Naive B cell (primary cell): Measurements from ENCODE around the gene PRDM12. TPM values are rescaled to one million over a fixed set of nuclear protein-coding genes. Genes with fewer than 3 reads are reported as not detected.

Source experiments
- ATAC-seq, 2 donors: fragments of 150-1000 bp; cut with Tn5 transposase; 2 replicates each; pipeline ENCODE4 v1.10.0; 2021; ENCODE audit warnings: low read depth in 2 of 2, mild to moderate bottlenecking in 2 of 2, moderate library complexity in 2 of 2
- DNase-seq: peaks from one replicate; pipeline ENCODE4 v3.0.0; 2022
- H3K27ac Mint-ChIP-seq, 6 donors: one replicate each; pipeline ENCODE4 v1.8.0; 2020 to 2022; ENCODE audit warnings: mild to moderate bottlenecking in 6 of 6, mixed read lengths in 6 of 6, moderate library complexity in 5 of 6, inconsistent platforms in 2 of 6
- H3K27me3 Mint-ChIP-seq, 3 donors: one replicate each; pipeline ENCODE4 v1.8.0; 2021 to 2022; ENCODE audit warnings: mixed read lengths in 3 of 3, mild to moderate bottlenecking in 1 of 3
- H3K36me3 Mint-ChIP-seq, 2 donors: one replicate each; pipeline ENCODE4 v1.8.0; 2020 to 2022; ENCODE audit warnings: mixed read lengths in 2 of 2, inconsistent platforms in 1 of 2, mild to moderate bottlenecking in 1 of 2
- H3K4me1 Mint-ChIP-seq, 3 donors: one replicate each; pipeline ENCODE4 v1.8.0; 2020 to 2022; ENCODE audit warnings: mixed read lengths in 3 of 3, inconsistent platforms in 1 of 3, mild to moderate bottlenecking in 1 of 3, moderate library complexity in 1 of 3
- H3K4me3 Mint-ChIP-seq, 8 donors: one replicate each; pipeline ENCODE4 v1.8.0; 2020 to 2022; ENCODE audit warnings: mild to moderate bottlenecking in 8 of 8, mixed read lengths in 8 of 8, moderate library complexity in 8 of 8, inconsistent platforms in 2 of 8
- H3K9me3 Mint-ChIP-seq, 7 donors: one replicate each; pipeline ENCODE4 v1.8.0; 2020 to 2022; ENCODE audit warnings: mixed read lengths in 7 of 7, mild to moderate bottlenecking in 5 of 7, inconsistent platforms in 2 of 7, moderate library complexity in 1 of 7
- polyA plus RNA-seq, 6 donors: library from polyadenylated mRNA; unstranded; fragments of 300-500 nt; fragmentation: Illumina TruSeq; gene quantifications; one replicate each; pipeline ENCODE4 v1.2.3, GENCODE V29; 2021; ENCODE audit warnings: low read depth in 6 of 6

The PRDM12 gene
- polyA plus RNA-seq, 6 donors from 2014 or later = not detected

DNA sequence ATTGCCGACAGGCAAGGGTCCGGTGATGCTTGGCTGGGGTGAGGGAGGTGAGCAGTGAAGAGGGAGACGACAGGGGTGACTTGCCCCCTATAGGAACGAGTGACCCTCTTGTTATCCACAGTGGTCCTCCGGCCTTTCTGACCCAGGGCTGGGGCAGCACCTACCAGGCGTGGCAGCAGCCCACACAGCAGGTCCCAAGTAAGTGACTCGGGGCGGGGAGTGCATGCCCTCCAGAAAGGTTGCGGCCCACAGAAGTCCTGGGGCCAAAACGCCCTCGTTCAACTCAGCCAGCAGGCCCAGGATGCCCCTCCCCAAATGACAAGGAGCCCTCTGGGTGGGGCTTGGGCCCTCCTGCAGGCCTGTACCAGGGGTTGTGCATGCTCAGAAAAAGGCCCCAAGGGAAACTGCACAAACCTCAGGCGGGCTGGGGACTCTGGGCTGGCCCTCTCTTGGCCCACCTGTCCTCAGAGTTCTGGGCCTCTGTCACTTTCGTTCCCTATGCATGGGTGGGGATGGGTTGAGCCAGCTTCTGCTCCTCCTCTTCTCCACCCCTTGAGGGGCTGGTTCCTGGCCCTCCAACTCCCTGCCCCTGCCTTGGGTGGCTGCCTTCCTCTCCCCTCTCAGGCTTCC, 32.2 kb upstream of the PRDM12 start:
- no peak for DNase-seq
- Mint-ChIP-seq H3K27me3 (no peaks in the 10 kb centered on the region), H3K36me3 (peaks cover 5 to 21% of the 10 kb centered on the region in 2 donors), H3K9me3 (no peaks in the 10 kb centered on the region), H3K4me1 (peaks cover 0 to 3% (median 0%) of the 10 kb centered on the region in 3 donors), H3K4me3 (no peak overlapping the region), H3K27ac (no peak overlapping the region)
- ATAC-seq = no peak

GRCh38 chr9:130632841-130633240, 31.6 kb upstream of the PRDM12 start:
- Mint-ChIP-seq H3K4me3 (no peak overlapping the region), H3K27ac (no peak overlapping the region), H3K9me3 (no peaks in the 10 kb centered on the region), H3K4me1 (peaks cover 0 to 3% (median 0%) of the 10 kb centered on the region in 3 donors), H3K36me3 (peaks cover under 1 to 21% of the 10 kb centered on the region in 2 donors), H3K27me3 (no peaks in the 10 kb centered on the region)
- no peak for ATAC-seq
- no peak for DNase-seq

GRCh38 chr9:130633336-130634190, 30.8 kb upstream of the PRDM12 start:
- Mint-ChIP-seq H3K4me3 (no peak overlapping the region), H3K36me3 (peaks cover 6 to 25% of the 10 kb centered on the region in 2 donors), H3K27ac (peak overlapping the region in 3 of 6 donors; percentile 49 to 94 (median 56)), H3K4me1 (peaks cover 0 to 3% (median 0%) of the 10 kb centered on the region in 3 donors), H3K9me3 (no peaks in the 10 kb centered on the region), H3K27me3 (no peaks in the 10 kb centered on the region)
- ATAC-seq (no peak), DNase-seq (no peak)

GRCh38 chr9:130634191-130634768, 30.1 kb upstream of the PRDM12 start:
- H3K27ac Mint-ChIP-seq = peak overlapping the region in 1 of 6 donors; percentile 60

DNA sequence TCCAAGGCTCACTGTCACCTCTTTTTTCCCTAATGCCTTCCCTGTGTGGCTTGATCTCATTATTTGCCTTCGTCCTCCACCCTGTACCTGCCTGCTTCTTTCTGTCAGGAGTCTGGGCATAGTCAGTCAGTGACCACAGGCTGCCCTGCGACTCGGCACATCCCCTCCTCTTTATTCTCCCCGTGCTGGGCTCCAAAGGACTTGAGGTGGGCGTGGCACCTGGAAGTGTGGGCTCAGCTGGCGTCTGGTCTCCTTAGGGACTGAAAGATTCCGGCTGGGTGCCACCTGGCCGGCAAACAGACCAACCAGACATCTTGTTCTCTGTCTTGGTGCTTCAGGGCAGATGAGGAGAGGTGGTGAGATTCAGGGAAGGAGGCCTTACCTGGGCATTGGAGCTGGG, 29.6 kb upstream of the PRDM12 start:
- Mint-ChIP-seq H3K4me3 (no peak overlapping the region), H3K4me1 (peaks cover 0 to 3% (median 0%) of the 10 kb centered on the region in 3 donors), H3K36me3 (peaks cover 8 to 32% of the 10 kb centered on the region in 2 donors), H3K27ac (peak overlapping the region in 1 of 6 donors; percentile 82), H3K27me3 (no peaks in the 10 kb centered on the region), H3K9me3 (no peaks in the 10 kb centered on the region)
- no peak for ATAC-seq
- no peak for DNase-seq

More at GRCh38 chr9:130634191-130634768, 30.1 kb upstream of the PRDM12 start:
- H3K4me1 Mint-ChIP-seq = peaks cover 0 to 3% (median 0%) of the 10 kb centered on the region in 3 donors
- H3K27me3 Mint-ChIP-seq = no peaks in the 10 kb centered on the region
- no peak overlapping the region for H3K4me3 Mint-ChIP-seq
- ATAC-seq (no peak), DNase-seq (no peak)
- no peaks in the 10 kb centered on the region for H3K9me3 Mint-ChIP-seq
- H3K36me3 Mint-ChIP-seq = peaks cover 8 to 32% of the 10 kb centered on the region in 2 donors

GRCh38 chr9:130635306-130635705, 29.1 kb upstream of the PRDM12 start:
- H3K27ac Mint-ChIP-seq = no peak overlapping the region
- DNase-seq (no peak), ATAC-seq (no peak)
- peaks cover 0 to 3% (median 0%) of the 10 kb centered on the region in 3 donors for H3K4me1 Mint-ChIP-seq
- H3K9me3 Mint-ChIP-seq = no peaks in the 10 kb centered on the region
- no peaks in the 10 kb centered on the region for H3K27me3 Mint-ChIP-seq
- H3K36me3 Mint-ChIP-seq = peaks cover 8 to 32% of the 10 kb centered on the region in 2 donors
- no peak overlapping the region for H3K4me3 Mint-ChIP-seq

- no peak overlapping the region for H3K4me3 Mint-ChIP-seq
- H3K27me3 Mint-ChIP-seq = no peaks in the 10 kb centered on the region
- H3K4me1 Mint-ChIP-seq = peaks cover 0 to 3% (median 0%) of the 10 kb centered on the region in 3 donors
- no peak for ATAC-seq
- peak overlapping the region in 1 of 6 donors; percentile 21 for H3K27ac Mint-ChIP-seq
- H3K36me3 Mint-ChIP-seq = peaks cover 8 to 32% of the 10 kb centered on the region in 2 donors
- H3K9me3 Mint-ChIP-seq = no peaks in the 10 kb centered on the region
- no peak for DNase-seq
Observed at GRCh38 chr9:130635721-130636647, 28.4 kb upstream of the PRDM12 start.

DNA sequence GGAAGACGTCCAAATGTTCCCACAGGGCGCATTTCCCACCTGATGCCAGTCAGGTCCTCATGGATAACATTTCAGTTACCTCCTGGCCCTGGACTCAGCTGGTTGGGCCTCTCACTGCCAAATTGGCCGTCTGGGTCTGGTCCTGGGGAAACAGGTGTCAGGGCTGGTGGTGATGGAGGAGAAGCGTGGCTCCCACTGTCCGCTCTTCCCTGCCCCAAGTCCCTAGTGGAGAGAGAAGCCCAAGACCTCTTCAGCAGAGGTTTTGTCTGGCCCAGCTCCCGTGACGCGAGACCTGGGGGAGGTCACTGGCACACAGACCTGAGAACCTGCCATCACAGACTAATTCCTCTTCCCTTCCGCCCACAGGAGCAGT, 27.8 kb upstream of the PRDM12 start:
- Mint-ChIP-seq H3K4me3 (no peak overlapping the region), H3K27me3 (no peaks in the 10 kb centered on the region), H3K36me3 (peaks cover 8 to 29% of the 10 kb centered on the region in 2 donors), H3K4me1 (peaks cover 0 to 3% (median 0%) of the 10 kb centered on the region in 3 donors), H3K27ac (peak overlapping the region in 1 of 6 donors; percentile 67), H3K9me3 (no peaks in the 10 kb centered on the region)
- no peak for ATAC-seq
- DNase-seq = no peak

DNA sequence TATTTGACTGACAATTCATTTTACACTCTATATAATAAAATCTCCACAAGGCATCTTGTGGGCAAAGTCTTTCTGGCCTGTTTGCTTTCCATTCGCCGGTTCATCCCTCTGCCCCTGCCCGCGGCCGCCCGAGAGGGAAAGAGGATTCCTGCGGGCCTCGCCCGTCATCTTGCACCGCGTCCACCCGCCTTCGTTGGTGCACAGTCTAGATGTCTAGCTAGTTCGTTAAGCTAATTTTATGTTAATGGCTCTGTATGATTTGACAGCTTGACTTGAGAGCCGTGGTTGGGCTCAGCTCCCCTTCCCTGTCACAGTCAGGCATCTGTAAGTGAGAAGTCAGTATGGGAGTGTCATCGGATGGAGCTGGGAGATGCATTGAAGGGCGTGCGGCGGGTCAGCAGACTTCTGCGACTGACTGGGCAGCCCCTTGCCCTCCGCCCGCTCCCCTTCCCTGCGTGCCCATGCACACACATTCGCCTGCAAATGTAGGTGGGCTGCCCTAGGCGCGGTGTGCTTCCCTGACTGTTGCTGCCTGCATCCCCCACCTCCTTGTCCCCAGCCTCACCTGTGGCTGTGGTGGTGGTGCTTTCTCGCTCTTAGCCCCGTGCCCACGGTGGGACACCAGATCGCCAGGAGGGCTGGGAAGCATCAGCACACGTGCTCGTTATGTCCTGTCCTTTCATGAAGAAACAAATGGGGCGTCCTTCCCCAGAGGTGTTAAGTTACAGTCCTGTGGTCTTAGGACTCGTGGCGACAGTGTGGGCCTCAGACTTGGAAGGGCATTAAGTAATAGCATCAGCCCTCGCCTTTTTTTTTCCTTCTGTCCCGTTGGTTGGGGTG, 25.9 kb upstream of the PRDM12 start:
- ATAC-seq (no peak), DNase-seq (no peak)
- H3K4me1 Mint-ChIP-seq = no peaks in the 10 kb centered on the region
- no peaks in the 10 kb centered on the region for H3K27me3 Mint-ChIP-seq
- H3K4me3 Mint-ChIP-seq = no peak overlapping the region
- H3K27ac Mint-ChIP-seq = no peak overlapping the region
- peaks cover 8 to 17% of the 10 kb centered on the region in 2 donors for H3K36me3 Mint-ChIP-seq
- no peaks in the 10 kb centered on the region for H3K9me3 Mint-ChIP-seq

- Mint-ChIP-seq H3K27ac (no peak overlapping the region), H3K9me3 (no peaks in the 10 kb centered on the region), H3K36me3 (peaks cover 8 to 17% of the 10 kb centered on the region in 2 donors), H3K4me1 (no peaks in the 10 kb centered on the region), H3K27me3 (no peaks in the 10 kb centered on the region), H3K4me3 (no peak overlapping the region)
- ATAC-seq (no peak), DNase-seq (no peak)
Observed at GRCh38 chr9:130639124-130639765, 25.1 kb upstream of the PRDM12 start.

GRCh38 chr9:130639866-130640555, 24.4 kb upstream of the PRDM12 start:
- H3K4me3 Mint-ChIP-seq = no peak overlapping the region
- DNase-seq = no peak
- no peaks in the 10 kb centered on the region for H3K4me1 Mint-ChIP-seq
- H3K27ac Mint-ChIP-seq = no peak overlapping the region
- H3K27me3 Mint-ChIP-seq = no peaks in the 10 kb centered on the region
- no peaks in the 10 kb centered on the region for H3K9me3 Mint-ChIP-seq
- ATAC-seq = no peak
- peaks cover 8 to 12% of the 10 kb centered on the region in 2 donors for H3K36me3 Mint-ChIP-seq
